Tibial nerve (tissue), 4 donors: ENCODE data around the gene ZNF341. TPM values are rescaled to one million over a fixed set of nuclear protein-coding genes. Genes with fewer than 3 reads are reported as not detected.

Experiments
- DNase-seq, 2 donors: peaks; one replicate each; pipeline ENCODE4 v3.0.0-alpha.2; 2019; ENCODE audit warnings: low spot score in 2 of 2
- H3K27ac ChIP-seq, 4 donors: fragments of 200-600 bp; sonication (generic) in 3 of 4; one replicate each; pipeline ENCODE4 v1.5.1; 2017 to 2019; ENCODE audit warnings: mild to moderate bottlenecking in 1 of 4
- H3K27me3 ChIP-seq, 2 donors: fragments of 200-600 bp; sonication (generic) in 1 of 2; one replicate each; pipeline versions ENCODE4 v1.5.1 to v1.6.0; 2017 to 2019
- H3K36me3 ChIP-seq, 3 donors: fragments of 200-600 bp; sonication (generic); one replicate each; pipeline ENCODE4 v1.5.1; 2018 to 2019
- H3K4me1 ChIP-seq, 4 donors: fragments of 200-600 bp; sonication (generic) in 3 of 4; one replicate each; pipeline ENCODE4 v1.5.1; 2017 to 2019
- H3K4me3 ChIP-seq, 4 donors: fragments of 200-600 bp; sonication (generic) in 3 of 4; one replicate each; pipeline ENCODE4 v1.5.1; 2017 to 2019; ENCODE audit warnings: mild to moderate bottlenecking in 1 of 4, moderate library complexity in 1 of 4
- H3K9me3 ChIP-seq, 4 donors: fragments of 200-600 bp; sonication (generic) in 3 of 4; one replicate each; pipeline ENCODE4 v1.5.1; 2017 to 2019
- EP300 ChIP-seq, 2 donors: sonication (generic); formaldehyde crosslinking; IDR thresholded peaks; one replicate each; pipeline ENCODE4 v1.6.1; 2017; ENCODE audit warnings: antibody characterized with exemption in 2 of 2, mild to moderate bottlenecking in 1 of 2
- POLR2A ChIP-seq, 2 donors: fragments of 450-650 bp; IDR thresholded peaks; one replicate each; pipeline ENCODE4 v1.6.1; 2017; ENCODE audit warnings: antibody characterized with exemption in 2 of 2, mild to moderate bottlenecking in 2 of 2, moderate library complexity in 2 of 2
- WGBS, 2 donors: methylation state at CpG; one replicate each; pipeline ENCODE4 v1.1.5; 2018; 5-methylcytosine and 5-hydroxymethylcytosine counted together
- total RNA-seq, 4 donors: library from RNA; depleted of rRNA; stranded (reverse); fragments of >200 nt; gene quantifications; one replicate each; pipeline ENCODE4 v1.1.0, GENCODE V29; 2016
- TF ChIP-seq, protein P1 (sequence below), 5 experiments: fragments of 200-600 bp in 3 of 5; fragments of 450-650 bp in 2 of 5; sonication (generic) in 3 of 5; IDR thresholded peaks; one replicate each; pipeline ENCODE4 v1.5.1; 2016 to 2019; ENCODE audit warnings: antibody characterized with exemption in 5 of 5, mild to moderate bottlenecking in 3 of 5, moderate library complexity in 2 of 5

The ZNF341 gene
- total RNA-seq, 4 donors from 2014 or later = 1.7 to 4.8 (median 2.1) TPM

DNA sequence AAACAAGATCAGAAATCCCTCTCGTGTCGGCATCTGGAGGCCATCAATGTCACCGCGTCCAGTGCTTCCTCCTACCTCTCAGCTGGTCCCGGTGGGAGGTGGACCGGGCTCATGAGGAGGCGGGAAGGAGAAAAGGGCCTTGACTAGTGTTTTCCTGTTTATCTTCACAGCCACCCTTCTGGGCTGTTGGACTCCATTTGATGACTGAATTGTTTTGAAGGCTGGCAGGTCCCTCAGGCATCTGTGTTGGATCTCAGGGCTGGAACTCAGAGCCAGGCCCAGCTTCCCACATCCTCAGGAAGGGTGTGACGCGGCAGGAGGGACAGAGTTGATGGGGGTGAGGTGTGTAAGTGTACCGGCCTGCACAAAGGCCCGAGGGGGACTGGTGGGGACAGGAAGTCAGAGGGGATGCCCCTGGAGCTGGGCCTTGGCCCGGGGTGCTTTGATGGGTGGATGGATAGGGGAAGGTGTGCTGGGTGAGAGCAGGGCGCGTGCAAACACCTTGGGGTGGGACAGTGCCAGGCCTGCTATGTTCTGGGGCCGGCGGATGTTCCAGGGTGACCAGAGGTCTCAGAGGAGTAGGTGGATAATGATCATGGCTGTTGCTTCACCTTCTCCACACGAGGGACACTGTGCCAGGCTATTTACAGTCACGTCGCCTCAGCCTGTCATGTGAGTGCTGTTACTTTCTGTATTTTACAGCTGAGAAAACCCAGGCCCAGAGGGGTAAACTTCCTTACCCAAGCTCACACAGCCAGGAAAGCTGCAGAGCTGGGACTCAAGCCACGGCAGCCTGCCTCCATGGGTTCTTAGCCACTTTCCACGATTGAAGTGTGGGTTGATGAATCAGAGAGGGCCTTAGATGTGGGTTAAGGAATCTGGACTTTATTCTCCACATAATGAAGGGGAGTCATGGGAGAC lies 61.5 kb downstream of the ZNF341 start:
- no peak overlapping the region for H3K4me3 ChIP-seq
- H3K27me3 ChIP-seq = no peaks in the 10 kb centered on the region
- TF ChIP-seq POLR2A (IDR thresholded peaks at IDR 0.05) (no peak), EP300 (IDR thresholded peaks at IDR 0.05) (no peak)
- TF ChIP-seq, protein P1, sequence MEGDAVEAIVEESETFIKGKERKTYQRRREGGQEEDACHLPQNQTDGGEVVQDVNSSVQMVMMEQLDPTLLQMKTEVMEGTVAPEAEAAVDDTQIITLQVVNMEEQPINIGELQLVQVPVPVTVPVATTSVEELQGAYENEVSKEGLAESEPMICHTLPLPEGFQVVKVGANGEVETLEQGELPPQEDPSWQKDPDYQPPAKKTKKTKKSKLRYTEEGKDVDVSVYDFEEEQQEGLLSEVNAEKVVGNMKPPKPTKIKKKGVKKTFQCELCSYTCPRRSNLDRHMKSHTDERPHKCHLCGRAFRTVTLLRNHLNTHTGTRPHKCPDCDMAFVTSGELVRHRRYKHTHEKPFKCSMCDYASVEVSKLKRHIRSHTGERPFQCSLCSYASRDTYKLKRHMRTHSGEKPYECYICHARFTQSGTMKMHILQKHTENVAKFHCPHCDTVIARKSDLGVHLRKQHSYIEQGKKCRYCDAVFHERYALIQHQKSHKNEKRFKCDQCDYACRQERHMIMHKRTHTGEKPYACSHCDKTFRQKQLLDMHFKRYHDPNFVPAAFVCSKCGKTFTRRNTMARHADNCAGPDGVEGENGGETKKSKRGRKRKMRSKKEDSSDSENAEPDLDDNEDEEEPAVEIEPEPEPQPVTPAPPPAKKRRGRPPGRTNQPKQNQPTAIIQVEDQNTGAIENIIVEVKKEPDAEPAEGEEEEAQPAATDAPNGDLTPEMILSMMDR (IDR thresholded peaks at IDR 0.05) = no peak
- DNase-seq = no peak
- H3K9me3 ChIP-seq = no peaks in the 10 kb centered on the region
- H3K4me1 ChIP-seq = peaks cover 0 to 3% (median 1%) of the 10 kb centered on the region in 4 donors
- H3K36me3 ChIP-seq = peaks cover 0 to 34% (median 0%) of the 10 kb centered on the region in 3 donors
- H3K27ac ChIP-seq = peak overlapping the region in 1 of 4 donors; percentile 20
- 61 to 63% methylated on average over 20 to 21 of the region's 21 CpGs for WGBS, 2 donors

DNA sequence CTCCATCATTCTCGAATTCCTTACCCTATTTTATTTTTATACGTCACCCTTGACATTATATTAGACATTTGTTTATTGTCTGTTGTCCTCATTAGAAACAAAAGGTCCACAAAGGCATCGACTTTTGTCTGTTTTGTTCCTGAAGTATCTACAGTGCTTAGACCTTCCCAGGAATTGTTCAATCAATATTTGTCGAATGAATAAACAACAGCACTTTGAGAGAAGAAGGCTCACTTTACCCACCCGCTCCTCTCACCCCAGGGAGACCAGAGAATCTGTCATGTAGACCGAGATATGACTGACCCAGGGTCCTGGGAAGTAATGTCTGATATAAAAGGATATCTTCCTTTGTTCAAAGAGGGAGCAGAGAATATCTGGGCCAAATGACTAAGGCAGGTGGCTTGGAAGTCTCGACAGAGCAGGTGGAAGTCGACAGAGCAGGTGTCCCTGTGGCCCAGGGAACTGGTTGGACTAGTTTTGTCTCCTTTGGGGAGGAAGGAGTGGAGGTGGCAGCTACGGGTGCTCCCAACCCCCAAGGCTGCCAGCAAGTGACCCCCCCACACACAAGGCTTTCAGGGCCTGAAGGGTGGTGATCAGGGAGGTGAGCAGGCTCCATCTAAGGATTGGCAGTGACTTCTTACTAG lies 64.6 kb downstream of the ZNF341 start:
- no peak for DNase-seq
- TF ChIP-seq, protein P1 (IDR thresholded peaks at IDR 0.05) = no peak
- no peak for TF ChIP-seq POLR2A (IDR thresholded peaks at IDR 0.05)
- no peak for TF ChIP-seq EP300 (IDR thresholded peaks at IDR 0.05)
- Histone ChIP-seq H3K4me1 (peaks cover 0 to 3% (median 0%) of the 10 kb centered on the region in 4 donors), H3K4me3 (no peak overlapping the region), H3K36me3 (peaks cover 0 to 4% (median 0%) of the 10 kb centered on the region in 3 donors), H3K9me3 (no peaks in the 10 kb centered on the region), H3K27ac (no peak overlapping the region), H3K27me3 (no peaks in the 10 kb centered on the region)
- 59 to 66% methylated on average over 9 of the region's 9 CpGs for WGBS, 2 donors

DNA sequence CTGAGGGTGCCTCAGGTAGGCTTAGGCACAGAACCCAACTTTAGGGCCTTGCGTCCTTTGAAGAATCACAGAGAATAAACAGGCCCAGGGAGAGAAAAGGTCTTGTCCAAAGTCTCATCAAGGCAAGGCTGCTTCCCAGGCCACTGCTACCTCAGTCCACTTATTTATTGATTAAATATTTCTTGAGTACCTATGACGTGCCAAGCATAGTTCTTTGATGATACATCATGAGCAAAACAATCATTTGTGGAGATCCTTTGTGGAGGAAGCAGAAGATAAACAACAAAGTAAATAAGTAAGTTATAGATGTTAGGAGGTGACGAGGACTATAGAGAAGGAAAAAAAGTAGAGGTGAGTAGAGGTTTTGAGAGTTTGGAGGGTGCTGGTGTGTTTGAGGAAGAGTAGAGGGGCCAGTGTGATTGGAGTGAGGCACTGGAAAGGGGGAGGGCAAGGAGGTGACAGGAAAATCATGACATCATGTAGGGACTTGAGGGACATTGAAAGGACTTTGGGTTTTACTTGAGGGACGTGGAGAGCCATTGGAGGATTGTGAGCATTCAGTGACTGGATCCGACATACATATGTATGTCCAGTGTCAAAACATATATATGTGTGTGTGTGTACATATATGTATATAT lies 65.2 kb downstream of the ZNF341 start:
- WGBS, 2 donors = 87 to 90% methylated on average over 5 of the region's 5 CpGs
- Histone ChIP-seq H3K27ac (no peak overlapping the region), H3K9me3 (no peaks in the 10 kb centered on the region), H3K4me3 (no peak overlapping the region), H3K36me3 (no peaks in the 10 kb centered on the region), H3K4me1 (peaks cover 0 to 3% (median 0%) of the 10 kb centered on the region in 4 donors), H3K27me3 (no peaks in the 10 kb centered on the region)
- no peak for TF ChIP-seq POLR2A (IDR thresholded peaks at IDR 0.05)
- TF ChIP-seq, protein P1 (IDR thresholded peaks at IDR 0.05) = no peak
- no peak for TF ChIP-seq EP300 (IDR thresholded peaks at IDR 0.05)
- no peak for DNase-seq

DNA sequence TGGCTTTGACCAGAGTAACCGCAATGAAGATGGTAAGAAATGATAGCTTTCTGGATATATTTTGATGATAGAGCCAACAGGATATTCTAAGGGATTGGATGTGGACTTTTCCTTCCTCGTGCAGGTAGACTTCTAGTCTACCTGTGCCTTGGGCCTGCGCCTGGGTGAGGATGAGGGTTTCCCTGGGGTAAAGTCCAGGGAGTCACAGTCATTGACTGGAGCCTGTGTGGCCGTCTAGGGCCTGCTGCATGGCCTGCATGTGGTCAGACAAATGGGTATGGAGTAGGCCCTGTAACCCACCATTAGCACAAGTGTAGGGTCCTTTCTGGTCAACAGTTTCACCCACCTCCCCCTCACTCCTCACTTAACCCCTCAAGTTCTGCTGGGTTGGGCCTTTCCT lies 66.6 kb downstream of the ZNF341 start:
- no peak for TF ChIP-seq EP300 (IDR thresholded peaks at IDR 0.05)
- TF ChIP-seq, protein P1 (IDR thresholded peaks at IDR 0.05) = no peak
- TF ChIP-seq POLR2A (IDR thresholded peaks at IDR 0.05) = no peak
- Histone ChIP-seq H3K27ac (no peak overlapping the region), H3K4me3 (no peak overlapping the region), H3K27me3 (no peaks in the 10 kb centered on the region), H3K4me1 (no peaks in the 10 kb centered on the region), H3K36me3 (no peaks in the 10 kb centered on the region), H3K9me3 (no peaks in the 10 kb centered on the region)
- 79 to 88% methylated on average over 4 of the region's 4 CpGs for WGBS, 2 donors
- DNase-seq = no peak
